Breast epithelium (tissue), 4 donors: ENCODE measurements around the gene ZSCAN22. TPM values are rescaled to one million over a fixed set of nuclear protein-coding genes. Genes with fewer than 3 reads are reported as not detected.
A peak's percentile ranks its signal among the peaks of the same experiment; 100 is the strongest.

Experiments used
- DNase-seq, 2 donors: peaks; one replicate each; pipeline ENCODE4 v3.0.0-alpha.2; 2019; ENCODE audit warnings: low spot score in 2 of 2
- H3K27ac ChIP-seq, 2 donors: fragments of 200-600 bp; sonication (generic) in 1 of 2; one replicate each; pipeline ENCODE4 v1.5.1; 2016 to 2019; ENCODE audit warnings: mild to moderate bottlenecking in 1 of 2
- H3K27me3 ChIP-seq, 2 donors: fragments of 200-600 bp; sonication (generic) in 1 of 2; one replicate each; pipeline versions ENCODE4 v1.5.1 to v1.6.0; 2017 to 2019; ENCODE audit warnings: control low read depth in 1 of 2, mild to moderate bottlenecking in 1 of 2
- H3K36me3 ChIP-seq: fragments of 200-600 bp; one replicate; pipeline ENCODE4 v1.5.1; 2019
- H3K4me1 ChIP-seq, 2 donors: fragments of 200-600 bp; sonication (generic); one replicate each; pipeline ENCODE4 v1.5.1; 2016 to 2019; ENCODE audit warnings: control low read depth in 1 of 2
- H3K4me3 ChIP-seq, 3 donors: fragments of 200-600 bp; sonication (generic); 1 replicate in 2 of 3; 2 replicates in 1 of 3; pipeline ENCODE4 v1.5.1; 2016 to 2019; ENCODE audit warnings: mild to moderate bottlenecking in 3 of 3, moderate library complexity in 2 of 3
- H3K9me3 ChIP-seq, 2 donors: fragments of 200-600 bp; sonication (generic) in 1 of 2; one replicate each; pipeline ENCODE4 v1.5.1; 2016 to 2019; ENCODE audit warnings: control low read depth in 1 of 2
- POLR2A ChIP-seq: fragments of 450-650 bp; IDR thresholded peaks from one replicate; pipeline ENCODE4 v1.6.1; 2016; ENCODE audit warnings: antibody characterized with exemption, mild to moderate bottlenecking, moderate library complexity
- POLR2AphosphoS5 ChIP-seq, 3 donors: sonication (generic); formaldehyde crosslinking; IDR thresholded peaks; one replicate each; pipeline ENCODE4 v1.6.1; 2017; ENCODE audit warnings: antibody characterized with exemption in 3 of 3
- intact Hi-C: fragments of 100-400 bp; cut with DNase I; formaldehyde crosslinking; loops from one replicate; pipeline ENCODE4 v1.15.1; 2023; ENCODE audit warnings: low total_unique reads
- total RNA-seq, 3 donors: library from RNA; depleted of rRNA; stranded (reverse); fragments of >200 nt; gene quantifications; one replicate each; pipeline ENCODE4 v1.1.0, GENCODE V29; 2016
- TF ChIP-seq, protein P1 (sequence below), 3 donors: fragments of 450-650 bp; IDR thresholded peaks; one replicate each; pipeline ENCODE4 v1.5.1; 2016 to 2017; ENCODE audit warnings: antibody characterized with exemption in 3 of 3, mild to moderate bottlenecking in 3 of 3, moderate library complexity in 3 of 3

Gene ZSCAN22
- total RNA-seq, 3 donors from 2014 or later: 2.6 to 3.8 (median 3.6) TPM

DNA sequence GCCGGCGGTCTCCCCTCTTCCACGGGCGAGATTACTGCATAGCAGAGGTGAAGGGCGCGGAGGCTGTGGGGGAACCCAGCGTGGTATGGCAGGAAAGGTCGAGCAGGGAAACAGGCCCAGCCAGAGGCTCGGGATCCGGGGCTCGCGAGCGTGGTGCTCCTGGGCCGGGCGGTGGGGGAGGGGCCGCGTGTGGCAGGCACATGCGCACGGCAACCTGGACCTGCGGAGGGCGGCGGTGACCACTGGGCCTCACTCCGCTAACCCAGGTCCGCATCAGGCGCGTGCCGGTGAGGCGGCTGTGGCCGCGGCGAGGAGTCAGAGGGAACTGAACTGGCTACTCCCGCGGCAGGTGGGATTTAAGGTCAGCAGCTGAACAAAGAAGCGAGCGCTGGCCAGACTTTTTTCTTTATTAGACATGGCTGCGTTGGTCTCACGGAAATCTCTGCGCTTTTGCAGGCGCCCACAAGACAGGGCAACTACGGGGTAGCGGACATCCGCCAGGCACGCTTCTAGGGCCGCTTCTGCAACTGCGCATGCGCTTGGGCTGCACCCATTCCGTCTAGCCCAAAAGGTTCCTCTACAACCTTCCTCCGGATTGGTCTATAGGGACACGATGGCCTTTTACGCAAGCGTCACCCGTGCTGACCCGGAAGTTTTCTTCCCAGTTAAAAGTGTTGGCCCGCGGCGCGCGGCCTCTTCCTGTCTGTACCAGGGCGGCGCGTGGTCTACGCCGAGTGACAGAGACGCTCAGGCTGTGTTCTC is 60.0 kb downstream of the ZSCAN22 start, which contains the start of gene RPS5:
RPS5 (plus strand) TSS at position 694 of the 762 bp plus-strand sequence. CDS start 869 bp downstream, outside the sequence.
- intact Hi-C loops: no loop called here
- peak within 1 kb of the TSS; percentile 94 to 97 for H3K27ac ChIP-seq

DNA sequence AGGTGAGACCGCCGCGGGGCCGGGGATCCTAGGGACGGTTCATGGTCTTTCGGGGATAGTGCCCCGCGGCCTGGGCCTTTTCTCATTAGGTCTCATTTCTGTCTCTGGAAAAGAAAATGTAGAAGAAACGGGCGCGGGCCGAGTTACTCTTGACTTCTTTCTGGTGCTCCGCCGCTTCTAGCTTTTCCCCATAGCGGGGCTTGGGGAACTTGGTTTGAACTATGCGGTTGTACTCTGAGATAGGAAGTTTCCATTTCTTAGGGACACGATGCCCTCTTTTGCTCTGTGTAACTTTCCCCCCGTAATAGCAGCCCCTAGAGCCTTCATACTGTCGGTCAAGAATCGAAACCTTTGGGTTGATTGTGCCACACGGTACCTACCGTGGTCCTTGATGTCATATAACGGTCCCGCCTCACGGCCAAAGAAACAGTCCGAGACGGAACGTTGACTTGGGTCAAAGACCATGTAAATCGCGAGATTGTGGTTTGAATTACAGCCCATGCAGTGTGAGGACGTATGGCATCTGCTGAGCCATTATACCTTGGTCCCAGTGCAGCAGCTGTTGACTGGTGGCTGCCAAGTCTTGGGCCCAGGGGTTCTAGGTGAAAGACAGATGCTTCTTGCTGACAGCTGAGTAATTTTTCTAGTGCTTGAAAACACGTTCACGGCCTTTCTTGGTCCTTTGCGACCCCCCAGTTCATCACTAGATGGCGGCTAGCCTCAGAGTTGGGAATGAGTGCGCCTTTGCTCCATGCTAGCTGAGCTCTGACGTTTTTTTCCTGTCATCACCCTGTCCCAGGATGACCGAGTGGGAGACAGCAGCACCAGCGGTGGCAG is 60.8 kb downstream of the ZSCAN22 start:
- intact Hi-C loops: no loop called here
- no peaks in the 10 kb centered on the region for H3K9me3 ChIP-seq
- peaks cover 12 to 16% of the 10 kb centered on the region in 2 donors for H3K4me1 ChIP-seq
- H3K27ac ChIP-seq: peak overlapping the region; percentile 94 to 97
- no peaks in the 10 kb centered on the region for H3K27me3 ChIP-seq
- no peaks in the 10 kb centered on the region for H3K36me3 ChIP-seq
- peak overlapping the region; percentile 68 to 87 (median 86) for H3K4me3 ChIP-seq
- TF ChIP-seq, protein P1, sequence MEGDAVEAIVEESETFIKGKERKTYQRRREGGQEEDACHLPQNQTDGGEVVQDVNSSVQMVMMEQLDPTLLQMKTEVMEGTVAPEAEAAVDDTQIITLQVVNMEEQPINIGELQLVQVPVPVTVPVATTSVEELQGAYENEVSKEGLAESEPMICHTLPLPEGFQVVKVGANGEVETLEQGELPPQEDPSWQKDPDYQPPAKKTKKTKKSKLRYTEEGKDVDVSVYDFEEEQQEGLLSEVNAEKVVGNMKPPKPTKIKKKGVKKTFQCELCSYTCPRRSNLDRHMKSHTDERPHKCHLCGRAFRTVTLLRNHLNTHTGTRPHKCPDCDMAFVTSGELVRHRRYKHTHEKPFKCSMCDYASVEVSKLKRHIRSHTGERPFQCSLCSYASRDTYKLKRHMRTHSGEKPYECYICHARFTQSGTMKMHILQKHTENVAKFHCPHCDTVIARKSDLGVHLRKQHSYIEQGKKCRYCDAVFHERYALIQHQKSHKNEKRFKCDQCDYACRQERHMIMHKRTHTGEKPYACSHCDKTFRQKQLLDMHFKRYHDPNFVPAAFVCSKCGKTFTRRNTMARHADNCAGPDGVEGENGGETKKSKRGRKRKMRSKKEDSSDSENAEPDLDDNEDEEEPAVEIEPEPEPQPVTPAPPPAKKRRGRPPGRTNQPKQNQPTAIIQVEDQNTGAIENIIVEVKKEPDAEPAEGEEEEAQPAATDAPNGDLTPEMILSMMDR (IDR thresholded peaks at IDR 0.05): no peak
- TF ChIP-seq POLR2A: no peak
- TF ChIP-seq POLR2AphosphoS5 (IDR thresholded peaks at IDR 0.05): no peak
- no peak for DNase-seq

More for the DNA sequence above, 60.0 kb downstream of the ZSCAN22 start, which contains the start of gene RPS5:
- DNase-seq: peak; percentile 95 to 97
- H3K4me3 ChIP-seq: peak within 1 kb of the TSS; percentile 68 to 87 (median 86)
- H3K36me3 ChIP-seq: no peaks in the 10 kb centered on the region
- H3K4me1 ChIP-seq: peaks cover 12 to 21% of the 10 kb centered on the region in 2 donors
- H3K27me3 ChIP-seq: no peaks in the 10 kb centered on the region
- TF ChIP-seq POLR2A: peak; percentile 66
- TF ChIP-seq POLR2AphosphoS5 (IDR thresholded peaks at IDR 0.05): peak; percentile 84 to 94 (median 87)
- TF ChIP-seq, protein P1 (IDR thresholded peaks at IDR 0.05): peak in 2 of 3 donors; percentile 13 to 15
- no peaks in the 10 kb centered on the region for H3K9me3 ChIP-seq

DNA sequence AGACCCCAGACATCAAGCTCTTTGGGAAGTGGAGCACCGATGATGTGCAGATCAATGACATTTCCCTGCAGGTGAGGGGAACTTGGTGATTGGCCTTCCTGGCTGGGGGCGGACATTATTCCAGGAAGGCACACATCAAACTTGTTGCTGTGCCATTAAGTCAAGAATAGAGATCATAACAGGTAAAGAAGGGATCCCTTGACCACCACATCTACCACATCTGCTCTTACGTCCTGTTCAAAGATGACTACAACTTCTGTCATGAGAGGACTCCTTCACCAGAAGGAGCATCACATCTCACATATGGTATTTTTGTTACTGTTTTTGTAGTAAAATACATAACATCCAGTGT is 61.4 kb downstream of the ZSCAN22 start:
- H3K4me3 ChIP-seq: peak overlapping the region; percentile 68 to 87 (median 86)
- no peak for DNase-seq
- TF ChIP-seq POLR2AphosphoS5 (IDR thresholded peaks at IDR 0.05): no peak
- H3K27me3 ChIP-seq: no peaks in the 10 kb centered on the region
- intact Hi-C loops: no loop called here
- no peaks in the 10 kb centered on the region for H3K36me3 ChIP-seq
- peaks cover 12 to 16% of the 10 kb centered on the region in 2 donors for H3K4me1 ChIP-seq
- no peak overlapping the region for H3K27ac ChIP-seq
- H3K9me3 ChIP-seq: no peaks in the 10 kb centered on the region

Other genes starting within 250 kb of the ZSCAN22 start
- 10 to 100 TPM; 29.1 to 94.4 (median 66.2) TPM for gene ZSCAN18, start 228.8 kb upstream of the ZSCAN22 start, total RNA-seq
- 10 to 100 TPM in 2 of 3 donors, 1 to 10 TPM in 1; 6.9 to 20.8 (median 13.8) TPM for gene ZNF329, start 176.2 kb upstream of the ZSCAN22 start, total RNA-seq
- 10 to 100 TPM; 21.9 to 46.5 (median 39.0) TPM for gene ZNF274, start 143.9 kb upstream of the ZSCAN22 start, total RNA-seq
- 10 to 100 TPM; 10.1 to 70.2 (median 36.1) TPM for gene ZNF544, start 98.1 kb upstream of the ZSCAN22 start, total RNA-seq
- 10 to 100 TPM in 1 of 3 donors, 1 to 10 TPM in 2; 4.2 to 10.8 (median 9.2) TPM for gene ZNF8, start 48.0 kb upstream of the ZSCAN22 start, total RNA-seq
- gene ERVK3-1, start 21.6 kb upstream of the ZSCAN22 start, total RNA-seq: 10 to 100 TPM; 44.3 to 72.7 (median 60.0) TPM
- gene A1BG, start 26.5 kb downstream of the ZSCAN22 start, total RNA-seq: 10 to 100 TPM; 40.6 to 42.7 (median 42.6) TPM
- gene ZNF497, start 35.8 kb downstream of the ZSCAN22 start, total RNA-seq: 1 to 10 TPM in 2 of 3 donors, under 1 TPM in 1; 0.80 to 5.3 (median 3.6) TPM
- gene ZNF837, start 54.0 kb downstream of the ZSCAN22 start, total RNA-seq: 1 to 10 TPM; 1.3 to 6.6 (median 2.3) TPM
- gene RPS5, start 60.3 kb downstream of the ZSCAN22 start, total RNA-seq: 1,000 to 10,000 TPM; 1,794 to 2,659 (median 2,022) TPM
- 1 to 10 TPM in 1 of 3 donors, not detected in 2; 2.9 TPM for gene RNF225, start 68.7 kb downstream of the ZSCAN22 start, total RNA-seq
- gene ZNF584, start 81.7 kb downstream of the ZSCAN22 start, total RNA-seq: 10 to 100 TPM; 13.6 to 16.1 (median 15.8) TPM
- 10 to 100 TPM in 1 of 3 donors, 1 to 10 TPM in 2; 3.5 to 13.3 (median 6.2) TPM for gene ZNF132, start 113.2 kb downstream of the ZSCAN22 start, total RNA-seq
- gene ZNF324B, start 124.6 kb downstream of the ZSCAN22 start, total RNA-seq: 1 to 10 TPM; 6.1 to 9.1 (median 7.2) TPM
- gene ZNF324, start 140.1 kb downstream of the ZSCAN22 start, total RNA-seq: 10 to 100 TPM in 2 of 3 donors, 1 to 10 TPM in 1; 9.0 to 30.9 (median 24.3) TPM
- gene ZNF446, start 149.4 kb downstream of the ZSCAN22 start, total RNA-seq: 10 to 100 TPM; 10.2 to 23.4 (median 20.0) TPM
- 10 to 100 TPM in 2 of 3 donors, 1 to 10 TPM in 1; 4.7 to 18.0 (median 10.7) TPM for gene SLC27A5, start 185.0 kb downstream of the ZSCAN22 start, total RNA-seq
- 1 to 10 TPM; 8.2 to 9.2 (median 8.6) TPM for gene ZBTB45, start 192.8 kb downstream of the ZSCAN22 start, total RNA-seq
- 100 to 1,000 TPM; 110 to 190 (median 173) TPM for gene TRIM28, start 217.1 kb downstream of the ZSCAN22 start, total RNA-seq
- 100 to 1,000 TPM in 1 of 3 donors, 10 to 100 TPM in 2; 74.6 to 157 (median 92.8) TPM for gene CHMP2A, start 228.1 kb downstream of the ZSCAN22 start, total RNA-seq
- 10 to 100 TPM; 19.0 to 21.3 (median 19.3) TPM for gene UBE2M, start 231.6 kb downstream of the ZSCAN22 start, total RNA-seq
- gene MZF1, start 246.3 kb downstream of the ZSCAN22 start, total RNA-seq: 10 to 100 TPM; 18.7 to 43.0 (median 30.2) TPM